Astrocyte (in vitro differentiated cells and primary cell): ENCODE measurements around the gene RNF166.

Experiments
- CTCF ChIP-seq: IDR thresholded peaks from 2 replicates; pipeline ENCODE4 v1.5.1; 2011; ENCODE audit warnings: low read depth, mild to moderate bottlenecking, inconsistent platforms, low read length, moderate library complexity; ENCODE audit not compliant: insufficient read depth
- EZH2 ChIP-seq: IDR thresholded peaks from 2 replicates; pipeline ENCODE4 v1.6.1; 2012; ENCODE audit warnings: mild to moderate bottlenecking, low read length, inconsistent platforms; ENCODE audit not compliant: insufficient read depth

- TF ChIP-seq CTCF (no peak), EZH2 (no peak)
Observed at GRCh38 chr16:88690341-88691128, 15.7 kb downstream of the RNF166 start.
